NCI-H2171 (cell line): ENCODE results near the gene CSPG4.
A peak's percentile ranks its signal among the peaks of the same experiment; 100 is the strongest.
"Not testable (repeated sequence)": the region's sequence is repeated elsewhere in the genome, so short reads cannot be mapped to it uniquely, and the experiment has no call there.

Experiments
- DNase-seq: peaks from one replicate; lab custom pipeline; 2025; lab: John Stamatoyannopoulos, UW

The CSPG4 gene

GRCh38 chr15:75703440-75704262 is 9.0 kb downstream of the CSPG4 start:
- DNase-seq: not testable (repeated sequence)

GRCh38 chr15:75702436-75702835 is 10.2 kb downstream of the CSPG4 start:
- DNase-seq: no peak

- DNase-seq: not testable (repeated sequence)
Observed at GRCh38 chr15:75701071-75702003, 11.3 kb downstream of the CSPG4 start.

- peak; percentile 94 for DNase-seq
Observed at GRCh38 chr15:75699961-75700874, 12.4 kb downstream of the CSPG4 start.

- not testable (repeated sequence) for DNase-seq
Observed at GRCh38 chr15:75699517-75699916, 13.1 kb downstream of the CSPG4 start.

- DNase-seq: peak; percentile 7
Observed at GRCh38 chr15:75697974-75698747, 14.5 kb downstream of the CSPG4 start.

- no peak for DNase-seq
Observed at GRCh38 chr15:75697523-75697922, 15.1 kb downstream of the CSPG4 start.

GRCh38 chr15:75696854-75697259 is 15.8 kb downstream of the CSPG4 start:
- DNase-seq: no peak

- no peak for DNase-seq
Observed at GRCh38 chr15:75696311-75696720, 16.3 kb downstream of the CSPG4 start.

GRCh38 chr15:75695634-75696310 is 16.9 kb downstream of the CSPG4 start:
- no peak for DNase-seq

- no peak for DNase-seq
Observed at GRCh38 chr15:75695220-75695619, 17.4 kb downstream of the CSPG4 start.

- DNase-seq: peak; percentile 73
Observed at GRCh38 chr15:75694241-75695182, 18.1 kb downstream of the CSPG4 start.

GRCh38 chr15:75693501-75694240 is 19.0 kb downstream of the CSPG4 start:
- DNase-seq: no peak

- DNase-seq: not testable (repeated sequence)
Observed at GRCh38 chr15:75693028-75693427, 19.6 kb downstream of the CSPG4 start.

- not testable (repeated sequence) for DNase-seq
Observed at GRCh38 chr15:75692311-75692710, 20.3 kb downstream of the CSPG4 start.

- not testable (repeated sequence) for DNase-seq
Observed at GRCh38 chr15:75689429-75689828, 23.2 kb downstream of the CSPG4 start.

GRCh38 chr15:75688831-75689230 is 23.8 kb downstream of the CSPG4 start:
- DNase-seq: no peak

- DNase-seq: no peak
Observed at GRCh38 chr15:75688278-75688557, 24.4 kb downstream of the CSPG4 start.
